ENCODE measurements around the gene DNAJC8.

GRCh38 chr1:28258628-28259251 lies 25.9 kb upstream of the DNAJC8 start:
- no peak for TF ChIP-seq CTCF (IDR thresholded peaks at IDR 0.05)
- TF ChIP-seq EP300 (IDR thresholded peaks at IDR 0.05) = no peak
- no peak for TF ChIP-seq POLR2AphosphoS5 (IDR thresholded peaks at IDR 0.05)
